ENCODE measurements around the gene WIPF2.
"Not testable (repeated sequence)": the region's sequence is repeated elsewhere in the genome, so short reads cannot be mapped to it uniquely, and the experiment has no call there.

WIPF2 gene

GRCh38 chr17:40191237-40192208 is 27.6 kb upstream of the WIPF2 start:
- DNase-seq (ENCODE audit: low read depth): peak; percentile 29

- no peak for DNase-seq (ENCODE audit: low read depth)
Observed at GRCh38 chr17:40192961-40193360, 26.1 kb upstream of the WIPF2 start.

- DNase-seq (ENCODE audit: low read depth): no peak
Observed at GRCh38 chr17:40194821-40195220, 24.3 kb upstream of the WIPF2 start.

GRCh38 chr17:40197550-40197949 is 21.6 kb upstream of the WIPF2 start:
- no peak for DNase-seq (ENCODE audit: low read depth)

GRCh38 chr17:40197965-40198456 is 21.1 kb upstream of the WIPF2 start:
- DNase-seq (ENCODE audit: low read depth): not testable (repeated sequence)

GRCh38 chr17:40198576-40198975 is 20.5 kb upstream of the WIPF2 start:
- no peak for DNase-seq (ENCODE audit: low read depth)

GRCh38 chr17:40203131-40203530 is 16.0 kb upstream of the WIPF2 start:
- no peak for DNase-seq (ENCODE audit: low read depth)

- not testable (repeated sequence) for DNase-seq (ENCODE audit: low read depth)
Observed at GRCh38 chr17:40206193-40206592, 12.9 kb upstream of the WIPF2 start.

- DNase-seq (ENCODE audit: low read depth): no peak
Observed at GRCh38 chr17:40209404-40210093, 9.6 kb upstream of the WIPF2 start.

- not testable (repeated sequence) for DNase-seq (ENCODE audit: low read depth)
Observed at GRCh38 chr17:40213914-40214313, 5.2 kb upstream of the WIPF2 start.

- no peak for DNase-seq (ENCODE audit: low read depth)
Observed at GRCh38 chr17:40218006-40218739, 931 bp upstream of the WIPF2 start.

GRCh38 chr17:40219594-40220338 is 662 bp downstream of the WIPF2 start:
- no peak for DNase-seq (ENCODE audit: low read depth)

- DNase-seq (ENCODE audit: low read depth): no peak
Observed at GRCh38 chr17:40224718-40225550, 5.8 kb downstream of the WIPF2 start.

- not testable (repeated sequence) for DNase-seq (ENCODE audit: low read depth)
Observed at GRCh38 chr17:40229146-40229545, 10.0 kb downstream of the WIPF2 start.

GRCh38 chr17:40230670-40231069 is 11.6 kb downstream of the WIPF2 start:
- DNase-seq (ENCODE audit: low read depth): no peak

GRCh38 chr17:40231928-40232327 is 12.8 kb downstream of the WIPF2 start:
- not testable (repeated sequence) for DNase-seq (ENCODE audit: low read depth)

- no peak for DNase-seq (ENCODE audit: low read depth)
Observed at GRCh38 chr17:40241252-40241834, 22.2 kb downstream of the WIPF2 start.

GRCh38 chr17:40242774-40243173 is 23.7 kb downstream of the WIPF2 start:
- no peak for DNase-seq (ENCODE audit: low read depth)

- no peak for DNase-seq (ENCODE audit: low read depth)
Observed at GRCh38 chr17:40243761-40244160, 24.7 kb downstream of the WIPF2 start.

GRCh38 chr17:40244255-40244654 is 25.2 kb downstream of the WIPF2 start:
- no peak for DNase-seq (ENCODE audit: low read depth)

All from stimulated activated CD8-positive, alpha-beta memory T cell treated with anti-CD3 and anti-CD28 coated beads, Interleukin-7, amount 100 ng/mL, for 24 hours (primary cell).